Measurements from ENCODE around the gene MYH7.

- no peak for TF ChIP-seq POLR2A (IDR thresholded peaks at IDR 0.05)
- TF ChIP-seq CTCF (IDR thresholded peaks at IDR 0.05 in 4 of 5, conservative IDR thresholded peaks at IDR 0.05 in 1 of 5): no peak
These were observed 42.8 kb downstream of the MYH7 start for GRCh38 chr14:23392613-23393012.
